Embryonic facial prominence (tissue), 1 donor: Measurements from ENCODE around the gene RNF121.

Experiments
- DNase-seq: peaks from one replicate; pipeline ENCODE4 v3.0.0-alpha.2; 2016; ENCODE audit errors: extremely low spot score

RNF121 gene

GRCh38 chr11:72037554-72038311, 108.9 kb downstream of the RNF121 start:
- no peak for DNase-seq

- peak; percentile 56 for DNase-seq
These were observed 109.6 kb downstream of the RNF121 start for GRCh38 chr11:72038491-72038890.

- no peak for DNase-seq
These were observed 110.4 kb downstream of the RNF121 start for GRCh38 chr11:72039031-72039855.

- DNase-seq: no peak
These were observed 111.1 kb downstream of the RNF121 start for GRCh38 chr11:72039856-72040401.

GRCh38 chr11:72040491-72041363, 111.9 kb downstream of the RNF121 start:
- peak; percentile 94 for DNase-seq

GRCh38 chr11:72041364-72042063, 112.7 kb downstream of the RNF121 start:
- peak; percentile 76 for DNase-seq

GRCh38 chr11:72042064-72042745, 113.4 kb downstream of the RNF121 start:
- DNase-seq: no peak

GRCh38 chr11:72045849-72046248, 117.0 kb downstream of the RNF121 start:
- DNase-seq: no peak
